Astrocyte (in vitro differentiated cells and primary cell): ENCODE results near the gene STON2. TPM values are rescaled to one million over a fixed set of nuclear protein-coding genes. Genes with fewer than 3 reads are reported as not detected.
A peak's percentile ranks its signal among the peaks of the same experiment; 100 is the strongest.

ENCODE experiments used
- DNase-seq: peaks from one replicate; pipeline ENCODE4 v3.0.0-alpha.2; 2010; ENCODE audit warnings: low read depth
- FAIRE-seq: peaks from 2 replicates; lab custom pipeline; 2011; peaks lifted over from hg19 to GRCh38; lab: Jason Lieb, UNC
- H2AFZ ChIP-seq: 2 replicates; pipeline ENCODE4 v1.6.0; 2012; ENCODE audit warnings: low read depth, low read length, inconsistent platforms
- H3K27ac ChIP-seq: 2 replicates; pipeline ENCODE4 v1.5.1; 2011; ENCODE audit warnings: low read depth, low read length, inconsistent platforms
- H3K27me3 ChIP-seq: 2 replicates; pipeline ENCODE4 v1.6.0; 2011; ENCODE audit warnings: low read length, inconsistent platforms; ENCODE audit not compliant: insufficient read depth
- H3K36me3 ChIP-seq: 2 replicates; pipeline ENCODE4 v1.5.1; 2011; ENCODE audit warnings: low read length, inconsistent platforms; ENCODE audit not compliant: insufficient read depth
- H3K4me1 ChIP-seq: 2 replicates; pipeline ENCODE4 v1.5.1; 2011; ENCODE audit warnings: low read length, inconsistent platforms; ENCODE audit not compliant: insufficient read depth
- H3K4me2 ChIP-seq: 2 replicates; pipeline ENCODE4 v1.6.0; 2012; ENCODE audit warnings: low read length, inconsistent platforms
- H3K4me3 ChIP-seq: 2 replicates; pipeline ENCODE4 v1.5.1; 2011; ENCODE audit warnings: low read depth, mild to moderate bottlenecking, low read length, inconsistent platforms; ENCODE audit not compliant: insufficient read depth
- H3K79me2 ChIP-seq: 2 replicates; pipeline ENCODE4 v1.6.0; 2012; ENCODE audit warnings: mild to moderate bottlenecking, low read length, inconsistent platforms; ENCODE audit not compliant: insufficient read depth
- H3K9ac ChIP-seq: 2 replicates; pipeline ENCODE4 v1.6.0; 2012; ENCODE audit warnings: mild to moderate bottlenecking, low read length, inconsistent platforms
- H3K9me3 ChIP-seq: 2 replicates; pipeline ENCODE4 v1.5.1; 2012; ENCODE audit warnings: low read depth, mild to moderate bottlenecking, low read length, inconsistent platforms; ENCODE audit not compliant: insufficient read depth
- H4K20me1 ChIP-seq: 2 replicates; pipeline ENCODE4 v1.6.0; 2012; ENCODE audit warnings: low read length, inconsistent platforms; ENCODE audit not compliant: insufficient read depth
- H3K27ac Mint-ChIP-seq: one replicate; pipeline ENCODE4 v1.8.0; 2021; ENCODE audit warnings: mild to moderate bottlenecking, mixed read lengths; ENCODE audit not compliant: unreplicated experiment
- H3K27me3 Mint-ChIP-seq: one replicate; pipeline ENCODE4 v1.8.0; 2021; ENCODE audit warnings: low read depth, mixed read lengths; ENCODE audit not compliant: unreplicated experiment
- H3K36me3 Mint-ChIP-seq: one replicate; pipeline ENCODE4 v1.8.0; 2021; ENCODE audit warnings: low read depth, mixed read lengths; ENCODE audit not compliant: unreplicated experiment
- H3K4me1 Mint-ChIP-seq: one replicate; pipeline ENCODE4 v1.8.0; 2021; ENCODE audit warnings: low read depth, mixed read lengths; ENCODE audit not compliant: unreplicated experiment
- H3K4me3 Mint-ChIP-seq: one replicate; pipeline ENCODE4 v1.8.0; 2021; ENCODE audit warnings: mild to moderate bottlenecking, moderate library complexity, mixed read lengths; ENCODE audit not compliant: unreplicated experiment
- H3K9me3 Mint-ChIP-seq: one replicate; pipeline ENCODE4 v1.8.0; 2021; ENCODE audit warnings: mild to moderate bottlenecking, mixed read lengths; ENCODE audit not compliant: unreplicated experiment
- EZH2 ChIP-seq: IDR thresholded peaks from 2 replicates; pipeline ENCODE4 v1.6.1; 2012; ENCODE audit warnings: mild to moderate bottlenecking, low read length, inconsistent platforms; ENCODE audit not compliant: insufficient read depth
- total RNA-seq: library from RNA; stranded (reverse); gene quantifications from 2 replicates; pipeline ENCODE4 v1.2.1, GENCODE V29; 2021
- TF ChIP-seq, protein P1 (sequence below): IDR thresholded peaks from 2 replicates; pipeline ENCODE4 v1.5.1; 2011; ENCODE audit warnings: low read depth, mild to moderate bottlenecking, inconsistent platforms, low read length, moderate library complexity; ENCODE audit not compliant: insufficient read depth

The STON2 gene
- total RNA-seq, 1 donor from 2014 or later = 52.9 TPM

GRCh38 chr14:81219759-81220579, 180.2 kb downstream of the STON2 start:
- Mint-ChIP-seq H3K27me3 (no peaks in the 10 kb centered on the region), H3K27ac (peak overlapping the region; percentile 99), H3K4me1 (peaks cover 17% of the 10 kb centered on the region), H3K4me3 (peak overlapping the region; percentile 98), H3K9me3 (no peaks in the 10 kb centered on the region), H3K36me3 (no peaks in the 10 kb centered on the region)
- FAIRE-seq = no peak
- Histone ChIP-seq H4K20me1 (peaks cover 11% of the 10 kb centered on the region), H3K4me1 (peaks cover 3% of the 10 kb centered on the region), H3K9ac (peak overlapping the region; percentile 98), H3K4me2 (peak overlapping the region; percentile 86), H3K4me3 (peak overlapping the region; percentile 89), H3K36me3 (peaks cover 10% of the 10 kb centered on the region), H3K9me3 (no peaks in the 10 kb centered on the region), H3K27ac (peak overlapping the region; percentile 94), H3K27me3 (no peaks in the 10 kb centered on the region), H2AFZ (no peak overlapping the region), H3K79me2 (peaks cover 52% of the 10 kb centered on the region)
- DNase-seq = no peak
- no peak for TF ChIP-seq EZH2
- TF ChIP-seq, protein P1, sequence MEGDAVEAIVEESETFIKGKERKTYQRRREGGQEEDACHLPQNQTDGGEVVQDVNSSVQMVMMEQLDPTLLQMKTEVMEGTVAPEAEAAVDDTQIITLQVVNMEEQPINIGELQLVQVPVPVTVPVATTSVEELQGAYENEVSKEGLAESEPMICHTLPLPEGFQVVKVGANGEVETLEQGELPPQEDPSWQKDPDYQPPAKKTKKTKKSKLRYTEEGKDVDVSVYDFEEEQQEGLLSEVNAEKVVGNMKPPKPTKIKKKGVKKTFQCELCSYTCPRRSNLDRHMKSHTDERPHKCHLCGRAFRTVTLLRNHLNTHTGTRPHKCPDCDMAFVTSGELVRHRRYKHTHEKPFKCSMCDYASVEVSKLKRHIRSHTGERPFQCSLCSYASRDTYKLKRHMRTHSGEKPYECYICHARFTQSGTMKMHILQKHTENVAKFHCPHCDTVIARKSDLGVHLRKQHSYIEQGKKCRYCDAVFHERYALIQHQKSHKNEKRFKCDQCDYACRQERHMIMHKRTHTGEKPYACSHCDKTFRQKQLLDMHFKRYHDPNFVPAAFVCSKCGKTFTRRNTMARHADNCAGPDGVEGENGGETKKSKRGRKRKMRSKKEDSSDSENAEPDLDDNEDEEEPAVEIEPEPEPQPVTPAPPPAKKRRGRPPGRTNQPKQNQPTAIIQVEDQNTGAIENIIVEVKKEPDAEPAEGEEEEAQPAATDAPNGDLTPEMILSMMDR = no peak

GRCh38 chr14:81219210-81219758, 180.8 kb downstream of the STON2 start:
- Histone ChIP-seq H3K27ac (peak overlapping the region; percentile 94), H3K79me2 (peaks cover 53% of the 10 kb centered on the region), H3K27me3 (no peaks in the 10 kb centered on the region), H3K9ac (peak overlapping the region; percentile 96), H3K4me1 (peaks cover 3% of the 10 kb centered on the region), H2AFZ (peak overlapping the region; percentile 3), H3K36me3 (peaks cover 10% of the 10 kb centered on the region), H4K20me1 (peaks cover 11% of the 10 kb centered on the region), H3K9me3 (no peaks in the 10 kb centered on the region), H3K4me2 (peak overlapping the region; percentile 86), H3K4me3 (peak overlapping the region; percentile 89)
- Mint-ChIP-seq H3K4me1 (peaks cover 17% of the 10 kb centered on the region), H3K36me3 (no peaks in the 10 kb centered on the region), H3K27ac (peak overlapping the region; percentile 99), H3K9me3 (no peaks in the 10 kb centered on the region), H3K4me3 (peak overlapping the region; percentile 98), H3K27me3 (no peaks in the 10 kb centered on the region)
- peak; percentile 95 for DNase-seq
- no peak for TF ChIP-seq EZH2
- TF ChIP-seq, protein P1 = no peak
- no peak for FAIRE-seq
